BJ (cell line): ENCODE data around the gene FAM168B. TPM values are rescaled to one million over a fixed set of nuclear protein-coding genes. Genes with fewer than 3 reads are reported as not detected.

Experiments used
- CTCF ChIA-PET: fragments of 350-600 bp; formaldehyde crosslinking; extraction: SDS; loops from one replicate; lab custom pipeline; 2021; ENCODE audit warnings: antibody characterized with exemption, inconsistent platforms; lab: Yijun Ruan, JAX
- POLR2A ChIA-PET: fragments of 300-600 bp; sonication (Branson Sonifier 250); formaldehyde crosslinking; extraction: SDS; loops from one replicate; lab custom pipeline; 2021; ENCODE audit warnings: antibody characterized with exemption; lab: Charles Lee
- DNase-seq: peaks from one replicate; pipeline ENCODE4 v3.0.0-alpha.2; 2011; ENCODE audit warnings: low read depth
- H3K27me3 ChIP-seq: 2 replicates; pipeline ENCODE4 v1.6.0; 2011; ENCODE audit warnings: low read length; ENCODE audit not compliant: control insufficient read depth, insufficient read depth
- H3K36me3 ChIP-seq: 2 replicates; pipeline ENCODE4 v1.5.1; 2011; ENCODE audit warnings: low read length; ENCODE audit not compliant: control insufficient read depth, insufficient read depth
- H3K4me3 ChIP-seq: 2 replicates; pipeline ENCODE4 v1.5.1; 2011; ENCODE audit warnings: low read depth, mild to moderate bottlenecking, control low read depth, low read length
- CTCF ChIP-seq: IDR thresholded peaks from 2 replicates; pipeline ENCODE4 v1.5.1; 2011; ENCODE audit warnings: low read depth, mild to moderate bottlenecking, control low read depth, inconsistent platforms, low read length, moderate library complexity; ENCODE audit not compliant: insufficient read depth
- polyA plus RNA-seq: library from polyadenylated mRNA; depleted of rRNA; stranded (reverse); fragments of >200 nt; gene quantifications from 2 replicates; pipeline ENCODE4 v1.2.3, GENCODE V29; 2011

The FAM168B gene
- polyA plus RNA-seq, 1 experiment = 85.6 TPM

GRCh38 chr2:131041402-131042147, 51.7 kb downstream of the FAM168B start:
- H3K36me3 ChIP-seq = peaks cover 13% of the 10 kb centered on the region
- H3K27me3 ChIP-seq = no peaks in the 10 kb centered on the region
- ChIA-PET POLR2A (no interaction called here), CTCF (interaction anchor here (1.4 kb wide), 1 partner anchor 244 kb away, joined by 3 read pairs; no protein-coding TSS in a partner anchor)
- TF ChIP-seq CTCF = no peak
- no peak for DNase-seq
- no peak overlapping the region for H3K4me3 ChIP-seq

GRCh38 chr2:131040661-131041401, 52.4 kb downstream of the FAM168B start:
- DNase-seq = no peak
- Histone ChIP-seq H3K4me3 (no peak overlapping the region), H3K27me3 (no peaks in the 10 kb centered on the region), H3K36me3 (peaks cover 10% of the 10 kb centered on the region)
- ChIA-PET CTCF (interaction anchor here (1.4 kb wide), 1 partner anchor 243 kb away, joined by 3 read pairs; no protein-coding TSS in a partner anchor), POLR2A (no interaction called here)
- TF ChIP-seq CTCF = 0 out of 2 replicates have a peak, but pooled peaks have one; percentile 5

GRCh38 chr2:131039908-131040660, 53.2 kb downstream of the FAM168B start:
- DNase-seq = no peak
- POLR2A ChIA-PET = no interaction called here
- CTCF ChIA-PET = no interaction called here
- H3K4me3 ChIP-seq = no peak overlapping the region
- H3K36me3 ChIP-seq = peaks cover 8% of the 10 kb centered on the region
- H3K27me3 ChIP-seq = no peaks in the 10 kb centered on the region
- TF ChIP-seq CTCF = no peak

GRCh38 chr2:131039535-131039907, 53.7 kb downstream of the FAM168B start:
- peaks cover 8% of the 10 kb centered on the region for H3K36me3 ChIP-seq
- no peaks in the 10 kb centered on the region for H3K27me3 ChIP-seq
- ChIA-PET CTCF (no interaction called here), POLR2A (no interaction called here)
- no peak for TF ChIP-seq CTCF
- no peak for DNase-seq
- H3K4me3 ChIP-seq = no peak overlapping the region

GRCh38 chr2:131039101-131039440, 54.2 kb downstream of the FAM168B start:
- TF ChIP-seq CTCF = no peak

More at GRCh38 chr2:131039101-131039440, 54.2 kb downstream of the FAM168B start:
- Histone ChIP-seq H3K27me3 (no peaks in the 10 kb centered on the region), H3K36me3 (peaks cover 6% of the 10 kb centered on the region), H3K4me3 (no peak overlapping the region)
- CTCF ChIA-PET = no interaction called here
- no peak for DNase-seq
- POLR2A ChIA-PET = no interaction called here
